DMS 273 treated with DMSO at 0.1 percent for 48 hours (cell line): ENCODE measurements around the gene SH2D7.

Experiments used
- DNase-seq: peaks from one replicate; lab custom pipeline; 2025; lab: John Stamatoyannopoulos, UW

SH2D7 gene

GRCh38 chr15:78104566-78105475 is 12.5 kb downstream of the SH2D7 start:
- DNase-seq, result no peak

- no peak for DNase-seq
These were observed 13.3 kb downstream of the SH2D7 start for GRCh38 chr15:78105476-78106241.

- no peak for DNase-seq
These were observed 15.1 kb downstream of the SH2D7 start for GRCh38 chr15:78107471-78107870.

GRCh38 chr15:78108300-78109084 is 16.1 kb downstream of the SH2D7 start:
- DNase-seq, result no peak

- no peak for DNase-seq
These were observed 16.8 kb downstream of the SH2D7 start for GRCh38 chr15:78109156-78109555.

GRCh38 chr15:78110096-78110495 is 17.7 kb downstream of the SH2D7 start:
- DNase-seq, result no peak

GRCh38 chr15:78110916-78111475 is 18.6 kb downstream of the SH2D7 start:
- no peak for DNase-seq

GRCh38 chr15:78111788-78112187 is 19.4 kb downstream of the SH2D7 start:
- no peak for DNase-seq

GRCh38 chr15:78112551-78112950 is 20.2 kb downstream of the SH2D7 start:
- no peak for DNase-seq

- peak; percentile 67 for DNase-seq
These were observed 28.2 kb downstream of the SH2D7 start for GRCh38 chr15:78120523-78120922.

GRCh38 chr15:78125267-78125666 is 32.9 kb downstream of the SH2D7 start:
- no peak for DNase-seq

- no peak for DNase-seq
These were observed 35.5 kb downstream of the SH2D7 start for GRCh38 chr15:78127882-78128281.

GRCh38 chr15:78129077-78129750 is 36.9 kb downstream of the SH2D7 start:
- peak; percentile 78 for DNase-seq

- DNase-seq, result no peak
These were observed 37.5 kb downstream of the SH2D7 start for GRCh38 chr15:78129751-78130287.

GRCh38 chr15:78130466-78131294 is 38.3 kb downstream of the SH2D7 start:
- DNase-seq, result no peak

GRCh38 chr15:78131295-78132061 is 39.1 kb downstream of the SH2D7 start, which contains the start of gene CIB2:
Gene CIB2, minus strand, starts transcription at chr15:78131445. Its CDS starts 230 bp downstream, at chr15:78131215.
- peak; percentile 37 for DNase-seq

GRCh38 chr15:78133801-78134200 is 41.4 kb downstream of the SH2D7 start:
- no peak for DNase-seq

- no peak for DNase-seq
These were observed 47.2 kb downstream of the SH2D7 start for GRCh38 chr15:78139578-78139977.

GRCh38 chr15:78140292-78140691 is 47.9 kb downstream of the SH2D7 start:
- DNase-seq, result no peak
